GM21825 (cell line): ENCODE measurements around the gene CCND2.
"Not testable (repeated sequence)": the region's sequence is repeated elsewhere in the genome, so short reads cannot be mapped to it uniquely, and the experiment has no call there.

Source experiments
- ATAC-seq: cut with Tn5 transposase; IDR thresholded peaks from one replicate; pipeline ENCODE4 v1.9.1; 2021; ENCODE audit warnings: mild to moderate bottlenecking, moderate library complexity; ENCODE audit not compliant: unreplicated experiment

CCND2 gene

GRCh38 chr12:4273652-4274395, at the start of gene CCND2:
TSS of gene CCND2 (plus strand) at chr12:4273762. CDS start at chr12:4274041, 279 bp downstream.
- peak; percentile 20 for ATAC-seq

- no peak for ATAC-seq
Observed at GRCh38 chr12:4224206-4224889, 49.2 kb upstream of the CCND2 start.

GRCh38 chr12:4225571-4225970, 48.0 kb upstream of the CCND2 start:
- ATAC-seq, result no peak

- no peak for ATAC-seq
Observed at GRCh38 chr12:4227046-4227445, 46.5 kb upstream of the CCND2 start.

GRCh38 chr12:4228122-4228580, 45.4 kb upstream of the CCND2 start:
- no peak for ATAC-seq

GRCh38 chr12:4230526-4230925, 43.0 kb upstream of the CCND2 start:
- ATAC-seq, result no peak

GRCh38 chr12:4238577-4238976, 35.0 kb upstream of the CCND2 start:
- no peak for ATAC-seq

GRCh38 chr12:4239746-4240145, 33.8 kb upstream of the CCND2 start:
- ATAC-seq, result no peak

- ATAC-seq, result no peak
Observed at GRCh38 chr12:4240161-4240783, 33.3 kb upstream of the CCND2 start.

GRCh38 chr12:4240981-4241380, 32.6 kb upstream of the CCND2 start:
- no peak for ATAC-seq

GRCh38 chr12:4241592-4241991, 32.0 kb upstream of the CCND2 start:
- ATAC-seq, result no peak

GRCh38 chr12:4242595-4242994, 31.0 kb upstream of the CCND2 start:
- ATAC-seq, result no peak

- ATAC-seq, result no peak
Observed at GRCh38 chr12:4243091-4243490, 30.5 kb upstream of the CCND2 start.

GRCh38 chr12:4243491-4244100, 30.0 kb upstream of the CCND2 start:
- not testable (repeated sequence) for ATAC-seq

GRCh38 chr12:4244868-4245267, 28.7 kb upstream of the CCND2 start:
- no peak for ATAC-seq

- no peak for ATAC-seq
Observed at GRCh38 chr12:4245446-4245845, 28.1 kb upstream of the CCND2 start.

GRCh38 chr12:4246116-4246515, 27.4 kb upstream of the CCND2 start:
- ATAC-seq, result peak; percentile 69

GRCh38 chr12:4250691-4251090, 22.9 kb upstream of the CCND2 start:
- no peak for ATAC-seq

GRCh38 chr12:4251216-4251891, 22.2 kb upstream of the CCND2 start:
- no peak for ATAC-seq

- ATAC-seq, result no peak
Observed at GRCh38 chr12:4251967-4252366, 21.6 kb upstream of the CCND2 start.

- no peak for ATAC-seq
Observed at GRCh38 chr12:4252601-4253000, 21.0 kb upstream of the CCND2 start.
